ENCODE measurements around the gene ERI3. TPM values are rescaled to one million over a fixed set of nuclear protein-coding genes. Genes with fewer than 3 reads are reported as not detected.

Gene ERI3
- total and polyA plus RNA-seq, 9 of the 15 experiments (the other 6 are each of a cell fraction or from before 2014, with no cell fraction given), result 47.8 to 93.4 (median 67.2) TPM

DNA sequence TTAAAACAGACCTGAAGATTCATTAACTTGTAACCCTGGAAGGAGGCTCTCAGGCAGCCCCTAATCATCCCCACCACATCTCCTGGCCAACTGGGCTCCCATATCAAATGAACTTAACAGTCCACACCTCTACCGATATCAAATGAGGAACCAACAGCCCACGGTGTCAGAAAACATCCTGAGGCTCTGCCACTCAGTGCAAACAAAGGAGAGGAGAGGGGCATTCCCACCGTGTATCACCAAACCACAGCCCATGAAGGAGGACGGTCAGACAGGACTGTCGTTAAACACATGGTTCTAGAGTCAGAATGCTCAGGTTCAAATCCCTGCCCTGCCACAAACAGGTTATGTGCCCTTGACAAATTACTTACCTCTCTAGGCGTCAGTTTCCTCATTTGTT lies 52.5 kb downstream of the ERI3 start:
- ChIA-PET CTCF (ENCODE audit: low intra/inter-chr PET ratio) (no interaction called here), POLR2A (interaction anchor here (0.7 kb wide), 1 partner anchor 52 kb away, joined by 3 read pairs; no protein-coding TSS in a partner anchor)
- peaks cover 4 to 12% of the 10 kb centered on the region in 2 experiments; a peak in 3 of 5 replicates for H3K4me1 ChIP-seq (replicated peaks in 1 of 2; ENCODE audit: control insufficient read depth in 2 of 2, insufficient read depth in 2 of 2, low read length in 2 of 2)
- intact Hi-C loops (cut with micrococcal nuclease), result no loop called here
- ATAC-seq, result no peak
- H3K9me1 ChIP-seq (ENCODE audit: control insufficient read depth, insufficient read depth, low read length), result no peaks in the 10 kb centered on the region
- H3K27me3 ChIP-seq (ENCODE audit: control insufficient read depth in 2 of 2, insufficient read depth in 2 of 2, low read length in 2 of 2), result no peaks in the 10 kb centered on the region
- peak; percentile 40 for FAIRE-seq
- no peaks in the 10 kb centered on the region for H3K9me3 ChIP-seq (replicated peaks; ENCODE audit: control insufficient read depth, insufficient read depth, low read depth, low read length)
- H3K79me2 ChIP-seq (ENCODE audit: control insufficient read depth, insufficient read depth, low read length), result no peaks in the 10 kb centered on the region
- H2AFZ ChIP-seq (ENCODE audit: low read depth, low read length), result no peak overlapping the region
- TF ChIP-seq, protein P1, sequence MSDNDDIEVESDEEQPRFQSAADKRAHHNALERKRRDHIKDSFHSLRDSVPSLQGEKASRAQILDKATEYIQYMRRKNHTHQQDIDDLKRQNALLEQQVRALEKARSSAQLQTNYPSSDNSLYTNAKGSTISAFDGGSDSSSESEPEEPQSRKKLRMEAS (CRISPR knock-in tag; IDR thresholded peaks at IDR 0.05), result peak; percentile 48; the same call in 1 of the 2 replicates
- TF ChIP-seq ZNF57 (CRISPR knock-in tag; IDR thresholded peaks at IDR 0.05), result no peak
- H3K4me3 ChIP-seq, result no peak overlapping the region
- BruUV-seq (replicated peaks), result no TSS peak
- DNase-seq (ENCODE audit: extremely low read depth in 1 of 4, low spot score in 3 of 4), result no peak
- in situ Hi-C loops (cut with MboI), result no loop called here
- no peak overlapping the region for H3K9ac ChIP-seq (ENCODE audit: insufficient read depth in 1 of 2, low read depth in 2 of 2, low read length in 2 of 2)
- H3K36me3 ChIP-seq (ENCODE audit: control insufficient read depth, insufficient read depth, low read length), result peaks cover 69% of the 10 kb centered on the region
- no peaks in the 10 kb centered on the region for H4K20me1 ChIP-seq (replicated peaks; ENCODE audit: control insufficient read depth, insufficient read depth, low read length)
- no peak overlapping the region for H3K27ac ChIP-seq (ENCODE audit: extremely low read depth, low read depth, low read length)
- H3K4me2 ChIP-seq (ENCODE audit: insufficient read depth, low read length), result no peak overlapping the region
- WGBS (ENCODE audit: insufficient coverage, low coverage, missing lambda C conversion rate), result 50% methylated on average over 6 of the region's 6 CpGs

DNA sequence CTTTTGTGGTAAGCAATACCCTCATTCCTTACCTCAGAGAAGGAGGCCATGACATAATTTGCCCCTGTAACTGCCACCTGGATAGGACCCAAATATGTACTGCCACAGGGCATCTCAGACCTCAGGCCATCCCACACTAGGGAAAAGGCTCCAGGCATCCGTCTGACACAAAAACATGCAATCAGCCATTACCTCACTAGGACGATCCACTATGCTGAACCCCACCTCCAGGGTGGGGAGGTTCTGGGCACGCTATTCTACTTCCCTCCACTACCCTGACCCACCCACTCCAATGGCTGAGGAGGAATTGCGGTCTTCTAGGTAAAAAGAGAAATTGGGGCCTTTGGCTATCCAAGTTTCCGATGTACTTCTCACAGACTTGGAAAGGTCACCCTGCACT lies 53.6 kb downstream of the ERI3 start:
- POLR2A ChIA-PET, result interaction anchor here (0.6 to 1.0 kb wide), 2 partner anchors 21 to 63 kb away, joined by 3 read pairs; no protein-coding TSS in a partner anchor
- Histone ChIP-seq H3K36me3 (ENCODE audit: control insufficient read depth, insufficient read depth, low read length) (peaks cover 68% of the 10 kb centered on the region), H3K27ac (ENCODE audit: extremely low read depth, low read depth, low read length) (no peak overlapping the region), H3K79me2 (ENCODE audit: control insufficient read depth, insufficient read depth, low read length) (no peaks in the 10 kb centered on the region), H2AFZ (ENCODE audit: low read depth, low read length) (no peak overlapping the region), H3K4me3 (no peak overlapping the region), H4K20me1 (replicated peaks; ENCODE audit: control insufficient read depth, insufficient read depth, low read length) (no peaks in the 10 kb centered on the region), H3K27me3 (ENCODE audit: control insufficient read depth in 2 of 2, insufficient read depth in 2 of 2, low read length in 2 of 2) (no peaks in the 10 kb centered on the region), H3K4me2 (ENCODE audit: insufficient read depth, low read length) (no peak overlapping the region), H3K9ac (ENCODE audit: insufficient read depth in 1 of 2, low read depth in 2 of 2, low read length in 2 of 2) (peak overlapping the region in 1 of 2 experiments; percentile 46; a peak in 1 of 4 replicates), H3K4me1 (replicated peaks in 1 of 2; ENCODE audit: control insufficient read depth in 2 of 2, insufficient read depth in 2 of 2, low read length in 2 of 2) (peaks cover 4 to 12% of the 10 kb centered on the region in 2 experiments; a peak in 3 of 5 replicates), H3K9me3 (replicated peaks; ENCODE audit: control insufficient read depth, insufficient read depth, low read depth, low read length) (no peaks in the 10 kb centered on the region), H3K9me1 (ENCODE audit: control insufficient read depth, insufficient read depth, low read length) (no peaks in the 10 kb centered on the region)
- no TSS peak for BruUV-seq (replicated peaks)
- FAIRE-seq, result no peak
- ATAC-seq, result no peak
- in situ Hi-C loops (cut with MboI), result no loop called here
- intact Hi-C loops (cut with micrococcal nuclease), result no loop called here
- CTCF ChIA-PET (ENCODE audit: low intra/inter-chr PET ratio), result interaction anchor here (0.6 kb wide), 1 partner anchor 17 kb away, joined by 3 read pairs; no protein-coding TSS in a partner anchor
- WGBS (ENCODE audit: insufficient coverage, low coverage, missing lambda C conversion rate), result 89% methylated on average over 5 of the region's 5 CpGs
- DNase-seq (ENCODE audit: extremely low read depth in 1 of 4, low spot score in 3 of 4), result no peak
- TF ChIP-seq CHD4 (IDR thresholded peaks at IDR 0.05; ENCODE audit: insufficient read depth, insufficient replicate concordance, low read depth, low read length, poor library complexity, severe bottlenecking), result no peak
- TF ChIP-seq, protein P2, sequence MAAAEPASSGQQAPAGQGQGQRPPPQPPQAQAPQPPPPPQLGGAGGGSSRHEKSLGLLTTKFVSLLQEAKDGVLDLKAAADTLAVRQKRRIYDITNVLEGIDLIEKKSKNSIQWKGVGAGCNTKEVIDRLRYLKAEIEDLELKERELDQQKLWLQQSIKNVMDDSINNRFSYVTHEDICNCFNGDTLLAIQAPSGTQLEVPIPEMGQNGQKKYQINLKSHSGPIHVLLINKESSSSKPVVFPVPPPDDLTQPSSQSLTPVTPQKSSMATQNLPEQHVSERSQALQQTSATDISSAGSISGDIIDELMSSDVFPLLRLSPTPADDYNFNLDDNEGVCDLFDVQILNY (CRISPR knock-in tag; IDR thresholded peaks at IDR 0.05), result no peak
- no peak for TF ChIP-seq CREBBP (IDR thresholded peaks at IDR 0.05; ENCODE audit: low read depth, low read length)
- no peak for TF ChIP-seq MEF2D (tag; conservative IDR thresholded peaks at IDR 0.05; ENCODE audit: low read depth)
- no peak for TF ChIP-seq RBM34 (IDR thresholded peaks at IDR 0.05; ENCODE audit: borderline replicate concordance, insufficient read depth, low read length)
- TF ChIP-seq HDAC6 (IDR thresholded peaks at IDR 0.05; ENCODE audit: low read depth, low read length), result no peak
- no peak for TF ChIP-seq POLR2B (IDR thresholded peaks at IDR 0.05; ENCODE audit: low read depth, partially characterized antibody)
- TF ChIP-seq, protein P3, sequence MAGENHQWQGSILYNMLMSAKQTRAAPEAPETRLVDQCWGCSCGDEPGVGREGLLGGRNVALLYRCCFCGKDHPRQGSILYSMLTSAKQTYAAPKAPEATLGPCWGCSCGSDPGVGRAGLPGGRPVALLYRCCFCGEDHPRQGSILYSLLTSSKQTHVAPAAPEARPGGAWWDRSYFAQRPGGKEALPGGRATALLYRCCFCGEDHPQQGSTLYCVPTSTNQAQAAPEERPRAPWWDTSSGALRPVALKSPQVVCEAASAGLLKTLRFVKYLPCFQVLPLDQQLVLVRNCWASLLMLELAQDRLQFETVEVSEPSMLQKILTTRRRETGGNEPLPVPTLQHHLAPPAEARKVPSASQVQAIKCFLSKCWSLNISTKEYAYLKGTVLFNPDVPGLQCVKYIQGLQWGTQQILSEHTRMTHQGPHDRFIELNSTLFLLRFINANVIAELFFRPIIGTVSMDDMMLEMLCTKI (IDR thresholded peaks at IDR 0.05; ENCODE audit: partially characterized antibody), result no peak
- no peak for TF ChIP-seq NFE2L1 (tag; IDR thresholded peaks at IDR 0.05; ENCODE audit: borderline replicate concordance, low read depth)
- no peak for TF ChIP-seq SMARCA4 (IDR thresholded peaks at IDR 0.05)
- TF ChIP-seq KDM4B (IDR thresholded peaks at IDR 0.05; ENCODE audit: borderline replicate concordance in 2 of 2, low read depth in 1 of 2), result no peak
